NCI-H226 (cell line): ENCODE results near the gene TMEM250.

ENCODE experiments used
- DNase-seq: peaks from one replicate; pipeline ENCODE4 v3.0.0-alpha.2; 2015

The TMEM250 gene

GRCh38 chr9:136081826-136082495 is 36.7 kb downstream of the TMEM250 start:
- no peak for DNase-seq

GRCh38 chr9:136081113-136081825 is 37.4 kb downstream of the TMEM250 start:
- DNase-seq: no peak

DNA sequence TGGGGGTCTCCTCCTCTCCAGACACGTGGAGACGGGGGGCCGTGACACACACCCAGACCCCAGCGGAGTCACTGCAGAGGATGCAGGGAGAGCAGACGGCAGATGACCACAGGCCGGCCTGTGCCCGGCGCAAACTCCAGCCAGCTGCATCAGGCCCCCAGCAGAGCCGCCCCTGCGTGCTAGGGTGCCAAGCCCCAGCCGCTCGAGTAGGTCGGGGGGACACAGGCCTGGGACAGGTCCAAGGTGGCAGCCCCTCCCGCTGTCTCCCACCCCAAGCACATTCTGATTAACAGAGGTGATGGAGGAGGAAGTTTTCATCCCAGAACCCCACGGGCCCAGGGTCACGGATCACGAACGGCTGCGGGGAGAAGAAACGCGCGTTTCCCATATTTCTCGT is 38.0 kb downstream of the TMEM250 start:
- DNase-seq: no peak

DNA sequence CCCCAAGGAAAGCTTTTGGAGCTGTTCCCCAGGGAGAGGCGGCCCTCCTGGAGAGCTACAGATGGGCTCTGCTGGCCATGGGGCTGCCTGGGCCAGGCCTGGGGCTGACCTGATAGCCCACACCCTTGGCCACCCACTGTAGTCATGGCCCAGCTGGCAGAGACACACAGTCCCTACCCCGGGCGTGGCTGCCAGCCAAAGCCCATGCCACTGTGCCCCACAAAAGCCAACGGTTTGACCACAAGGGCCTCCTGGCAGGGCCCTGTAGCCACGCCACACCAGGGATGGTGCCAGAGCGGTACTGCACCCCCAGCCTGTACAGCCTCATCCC is 38.8 kb downstream of the TMEM250 start:
- no peak for DNase-seq

DNA sequence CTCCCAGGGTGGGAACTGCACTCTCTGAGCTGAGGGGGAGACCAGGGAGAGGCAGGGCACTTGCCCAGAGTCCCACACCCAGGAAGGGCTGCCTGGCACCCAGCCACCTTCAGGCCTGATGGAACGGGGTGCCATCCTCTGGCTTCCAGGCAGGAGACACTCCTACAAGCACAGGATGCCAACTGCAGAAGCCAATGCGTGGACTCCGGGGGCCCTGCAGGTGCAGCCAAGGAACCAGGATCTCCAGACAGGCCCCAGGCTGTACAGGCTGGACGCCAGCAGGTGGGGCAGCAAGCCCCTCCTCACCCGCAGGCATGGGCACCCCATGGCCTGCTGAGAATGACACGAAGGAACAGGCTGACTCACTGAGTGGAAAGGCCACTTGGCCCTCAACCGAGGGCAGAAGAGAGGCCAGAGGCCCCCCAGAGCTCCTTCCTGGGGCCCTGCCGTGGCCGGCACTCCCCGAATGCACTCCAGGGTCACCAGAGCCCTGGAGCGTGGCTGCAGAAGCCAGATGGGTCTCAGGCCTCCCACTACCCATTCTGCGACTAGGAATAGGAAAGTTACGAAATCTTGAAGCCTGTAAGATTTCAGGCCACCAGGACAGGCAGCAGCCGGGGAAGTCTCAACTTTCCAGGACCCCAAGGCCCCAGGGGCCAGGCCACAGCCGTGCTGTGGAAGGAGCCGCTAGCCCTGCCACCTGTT is 39.3 kb downstream of the TMEM250 start:
- DNase-seq: no peak

GRCh38 chr9:136078498-136079011 is 40.1 kb downstream of the TMEM250 start:
- DNase-seq: no peak

- no peak for DNase-seq
Observed at GRCh38 chr9:136078024-136078423, 40.7 kb downstream of the TMEM250 start.

DNA sequence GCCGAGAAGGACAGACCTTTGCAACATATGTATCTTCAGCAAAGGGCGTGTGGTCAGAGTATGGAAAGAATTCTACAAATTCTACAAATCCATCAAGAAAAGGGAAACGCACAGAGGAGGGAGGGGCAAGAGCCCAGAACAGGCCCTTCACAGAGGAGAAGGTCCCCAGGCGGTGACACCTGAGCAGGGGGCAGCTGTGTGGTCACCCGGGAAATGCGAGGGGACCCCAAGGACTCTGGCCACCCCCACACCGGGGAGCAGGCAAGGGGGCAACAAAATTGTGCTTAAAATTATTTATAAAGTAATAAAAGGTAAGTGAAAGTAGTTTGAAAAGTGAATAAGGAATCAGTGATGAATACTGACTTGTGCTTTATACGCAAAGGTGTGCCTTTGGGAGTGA is 41.2 kb downstream of the TMEM250 start:
- no peak for DNase-seq

GRCh38 chr9:136075881-136076678 is 42.6 kb downstream of the TMEM250 start:
- DNase-seq: no peak

GRCh38 chr9:136075134-136075841 is 43.4 kb downstream of the TMEM250 start:
- DNase-seq: no peak

DNA sequence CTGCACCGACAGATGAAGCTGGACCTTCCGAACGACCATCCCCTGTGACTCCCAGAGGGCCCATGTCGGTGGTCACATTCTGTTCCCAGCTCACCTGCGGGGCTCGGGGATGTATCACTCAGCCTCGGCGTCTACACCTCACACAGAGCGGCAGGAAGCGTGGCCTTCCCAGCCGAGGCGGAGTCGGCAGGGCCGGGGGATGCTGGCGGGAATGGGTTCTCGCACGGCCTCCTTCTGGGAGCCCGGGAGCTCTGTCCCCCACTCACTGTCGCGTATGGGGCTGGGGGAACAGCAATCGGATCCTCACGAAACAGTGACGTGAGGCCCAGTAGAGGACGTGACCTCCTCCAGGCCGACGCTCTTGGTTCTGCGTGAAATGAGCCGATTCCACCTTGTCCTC is 44.0 kb downstream of the TMEM250 start:
- no peak for DNase-seq
